HG02973 (cell line): Measurements from ENCODE around the gene NUDCD3.

Source experiments
- ATAC-seq: cut with Tn5 transposase; IDR thresholded peaks from one replicate; pipeline ENCODE4 v1.9.1; 2021; ENCODE audit warnings: moderate library complexity; ENCODE audit not compliant: unreplicated experiment

NUDCD3 gene

GRCh38 chr7:44373418-44373740 is 117.1 kb downstream of the NUDCD3 start:
- no peak for ATAC-seq

DNA sequence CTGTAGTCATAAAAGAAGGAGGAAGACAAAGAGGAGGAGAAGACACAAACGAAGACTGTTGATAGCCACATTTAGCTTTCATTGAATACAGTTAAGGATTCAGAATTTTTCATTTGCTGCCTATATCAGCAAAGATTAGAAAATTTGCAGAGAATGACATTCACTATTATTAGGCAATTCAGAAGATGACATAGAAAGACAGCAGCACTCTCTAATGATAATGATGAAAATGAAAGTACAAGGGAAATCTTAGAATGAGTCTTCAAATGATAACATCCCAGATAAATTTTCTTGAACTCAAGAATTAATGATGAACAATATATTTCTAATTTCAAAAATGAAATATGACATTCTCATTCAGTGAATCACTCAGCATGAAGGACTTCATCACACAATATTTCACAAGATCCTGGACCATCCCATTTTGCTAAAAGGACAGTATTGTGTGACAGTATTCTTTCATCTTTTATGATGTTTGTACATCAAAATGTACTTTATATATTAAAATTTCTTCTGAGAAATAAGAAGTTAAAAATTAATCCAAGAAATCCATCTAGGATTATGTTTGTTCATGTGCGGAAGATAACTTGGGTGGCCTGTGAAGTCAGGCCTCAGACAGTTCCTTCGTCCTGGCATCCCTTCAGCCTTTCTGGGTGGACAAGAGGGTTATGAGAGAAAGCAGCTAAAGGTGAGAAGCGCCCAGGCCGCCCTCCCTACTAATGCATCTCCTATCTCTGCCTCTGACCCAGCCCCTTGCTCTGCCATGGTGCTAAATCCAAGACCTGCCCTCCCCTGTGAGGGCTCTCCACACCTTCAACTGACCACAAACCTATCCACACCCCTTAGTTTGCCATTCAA is 117.7 kb downstream of the NUDCD3 start:
- ATAC-seq, result no peak

DNA sequence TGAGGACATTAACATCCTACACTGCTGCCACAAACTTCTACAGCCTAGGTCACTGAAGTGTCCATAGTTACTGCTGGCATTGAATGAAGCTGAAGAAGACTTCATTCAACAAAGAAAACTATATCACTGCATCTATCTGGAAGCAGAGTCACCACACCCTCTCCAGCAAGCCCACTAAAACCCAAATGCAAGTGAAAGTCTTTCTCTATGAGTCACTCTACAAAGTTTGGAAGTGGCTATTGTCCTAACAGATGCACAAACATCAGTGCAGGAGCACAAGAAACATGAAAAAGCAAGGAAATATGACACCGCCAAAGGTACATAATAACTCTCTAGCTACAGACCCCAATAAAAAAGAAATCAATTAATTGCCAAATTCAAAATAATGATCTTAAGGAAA is 121.6 kb downstream of the NUDCD3 start:
- ATAC-seq, result no peak

DNA sequence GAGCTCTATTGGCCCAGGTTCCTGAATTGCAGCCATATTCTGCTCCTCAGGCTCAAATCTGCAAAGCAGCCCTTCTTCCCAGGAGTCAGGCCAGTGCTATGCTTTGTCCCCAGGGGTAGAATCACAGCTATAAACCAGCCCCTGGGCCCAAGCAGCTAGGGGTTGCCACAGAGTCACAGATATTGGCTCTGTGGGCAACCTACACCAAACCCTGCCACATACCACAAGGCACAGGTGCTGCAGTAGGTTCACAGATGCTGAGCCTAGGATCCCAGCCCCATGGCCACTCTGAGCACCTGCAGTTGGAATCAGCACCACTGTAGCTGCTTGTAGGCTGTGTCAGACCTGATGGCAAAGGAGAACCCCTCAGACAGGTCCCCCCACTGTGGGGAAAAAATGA is 122.0 kb downstream of the NUDCD3 start:
- no peak for ATAC-seq

DNA sequence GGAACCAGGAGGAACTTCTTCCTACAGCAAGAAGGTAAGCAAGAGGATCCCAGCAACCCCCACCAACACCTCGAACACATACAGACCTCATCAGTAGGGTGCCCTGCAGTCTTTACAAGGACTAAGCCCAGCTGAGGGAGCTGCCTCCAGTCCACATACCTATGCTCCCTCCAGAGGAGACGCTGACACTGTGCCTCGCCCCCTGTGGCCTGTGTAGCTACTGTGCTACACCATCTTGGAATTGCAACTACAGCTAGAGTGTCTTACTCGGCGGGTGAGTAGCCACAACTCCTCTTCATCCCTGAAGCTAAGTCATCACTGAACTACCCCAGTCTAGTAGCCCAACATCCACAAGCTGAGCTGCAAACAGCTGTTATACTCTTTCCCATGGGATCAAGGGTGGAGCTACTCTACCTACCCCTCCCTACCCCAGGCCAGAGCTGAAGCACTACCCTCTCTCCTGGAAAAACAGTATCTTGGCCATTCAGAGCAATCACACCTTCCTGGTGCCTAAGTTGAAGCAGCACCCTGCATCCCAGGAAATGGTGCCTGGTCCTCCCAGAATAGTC is 122.9 kb downstream of the NUDCD3 start:
- ATAC-seq, result no peak

DNA sequence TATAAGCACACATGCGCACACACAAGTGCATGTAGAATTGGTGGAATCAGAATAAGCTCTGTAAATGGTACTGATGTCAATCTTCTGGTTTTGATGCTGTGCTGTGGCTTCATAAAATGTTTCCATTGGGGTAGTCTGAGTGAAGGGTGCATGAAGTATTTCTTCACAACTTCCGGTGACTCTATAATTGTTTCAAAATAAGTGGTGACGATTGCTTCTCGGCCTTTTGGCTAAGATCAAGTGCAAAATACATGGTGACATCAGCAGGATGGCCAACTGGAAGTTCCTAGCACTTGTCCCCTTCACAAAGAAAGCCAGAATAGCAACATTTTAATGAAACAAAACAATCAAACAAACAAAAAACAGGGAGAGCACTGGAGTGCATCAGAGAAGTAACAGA is 123.5 kb downstream of the NUDCD3 start:
- ATAC-seq, result no peak

DNA sequence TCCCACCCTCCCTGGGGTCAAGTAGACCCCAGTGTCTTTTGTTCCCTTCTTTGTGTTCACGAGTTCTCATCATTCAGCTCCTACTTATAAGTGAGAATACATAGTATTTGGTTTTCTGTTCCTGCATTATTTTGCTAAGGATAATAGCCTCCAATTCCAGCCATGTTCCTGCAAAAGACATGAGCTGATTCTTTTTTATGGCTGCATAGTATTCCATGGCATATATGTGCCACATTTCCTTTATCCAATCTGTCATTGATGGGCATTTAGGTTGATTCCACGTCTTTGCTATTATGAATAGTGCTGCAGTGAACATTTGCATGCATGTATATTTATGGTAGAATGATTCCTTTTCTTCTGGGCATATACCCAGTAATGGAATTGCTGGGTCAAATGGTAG is 136.8 kb downstream of the NUDCD3 start:
- ATAC-seq, result no peak

- ATAC-seq, result no peak
Observed at GRCh38 chr7:44348851-44349781, 141.3 kb downstream of the NUDCD3 start.

- ATAC-seq, result no peak
Observed at GRCh38 chr7:44348300-44348699, 142.2 kb downstream of the NUDCD3 start.

DNA sequence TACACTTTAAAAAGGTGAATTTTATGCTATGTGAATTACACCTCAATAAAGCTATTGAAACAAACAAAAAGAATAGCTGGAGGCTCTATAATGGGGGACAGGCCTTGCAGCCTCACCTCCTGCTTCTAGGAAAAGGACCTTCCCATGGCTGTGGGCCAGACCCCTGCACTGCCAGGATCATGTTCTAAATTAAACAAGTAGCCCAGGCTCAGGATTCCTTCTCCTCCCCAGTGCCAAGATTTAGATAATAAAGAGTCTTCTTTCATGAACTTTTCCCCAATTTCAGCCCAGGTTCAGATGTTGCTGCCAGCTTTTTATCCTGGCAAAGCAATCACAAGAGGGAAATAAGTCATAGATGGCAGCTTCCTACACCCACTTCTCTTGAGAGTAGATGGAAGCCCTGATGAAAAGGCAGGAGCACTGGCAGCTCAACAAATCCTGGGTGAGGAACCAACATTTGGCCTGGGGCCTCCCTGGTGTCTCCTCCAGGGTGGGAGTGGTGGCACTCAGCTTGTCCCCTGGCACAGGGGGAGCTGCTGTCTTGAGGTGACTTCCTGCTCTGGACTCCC is 142.8 kb downstream of the NUDCD3 start:
- ATAC-seq, result no peak

DNA sequence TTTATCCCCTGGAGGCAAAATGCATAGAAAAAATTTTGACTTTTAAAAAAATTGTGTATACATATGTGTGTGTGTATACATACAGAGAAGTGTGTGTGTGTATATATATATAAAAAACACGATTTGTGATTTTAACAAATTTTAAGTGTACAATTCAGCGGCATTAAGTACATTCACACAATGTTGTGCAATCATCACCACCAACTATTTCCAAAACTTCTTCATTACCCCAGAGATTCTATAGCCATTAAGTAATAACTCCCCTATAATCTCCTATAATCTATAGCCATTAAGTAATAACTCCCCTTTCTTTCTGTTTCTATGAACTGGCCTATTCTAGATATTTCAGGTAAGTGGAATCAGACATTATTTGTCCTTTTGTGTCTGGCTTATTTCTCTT is 144.4 kb downstream of the NUDCD3 start:
- ATAC-seq, result no peak

- ATAC-seq, result no peak
Observed at GRCh38 chr7:44341401-44341800, 149.1 kb downstream of the NUDCD3 start.

DNA sequence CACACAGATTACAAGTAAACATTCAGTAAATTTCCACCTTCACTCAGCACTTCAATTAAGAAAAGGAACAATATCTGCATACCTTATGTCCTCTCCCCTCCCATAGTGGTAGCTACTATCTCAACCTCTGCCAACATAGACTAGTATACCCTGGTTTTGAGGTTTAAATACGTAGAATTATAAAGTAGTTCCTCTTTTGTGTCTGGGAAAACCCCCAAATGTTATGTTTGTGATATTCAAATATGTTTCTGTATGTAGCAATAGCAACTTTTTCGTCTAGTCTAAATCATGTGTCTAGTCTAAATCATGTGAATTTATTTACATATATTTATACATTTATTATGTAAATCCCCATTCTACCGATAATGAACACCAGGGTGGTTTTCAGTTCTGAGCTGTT is 151.9 kb downstream of the NUDCD3 start:
- ATAC-seq, result peak; percentile 60

- no peak for ATAC-seq
Observed at GRCh38 chr7:44336491-44336890, 154.0 kb downstream of the NUDCD3 start.

- no peak for ATAC-seq
Observed at GRCh38 chr7:44335184-44335583, 155.3 kb downstream of the NUDCD3 start.

- ATAC-seq, result no peak
Observed at GRCh38 chr7:44334734-44335097, 155.7 kb downstream of the NUDCD3 start.

DNA sequence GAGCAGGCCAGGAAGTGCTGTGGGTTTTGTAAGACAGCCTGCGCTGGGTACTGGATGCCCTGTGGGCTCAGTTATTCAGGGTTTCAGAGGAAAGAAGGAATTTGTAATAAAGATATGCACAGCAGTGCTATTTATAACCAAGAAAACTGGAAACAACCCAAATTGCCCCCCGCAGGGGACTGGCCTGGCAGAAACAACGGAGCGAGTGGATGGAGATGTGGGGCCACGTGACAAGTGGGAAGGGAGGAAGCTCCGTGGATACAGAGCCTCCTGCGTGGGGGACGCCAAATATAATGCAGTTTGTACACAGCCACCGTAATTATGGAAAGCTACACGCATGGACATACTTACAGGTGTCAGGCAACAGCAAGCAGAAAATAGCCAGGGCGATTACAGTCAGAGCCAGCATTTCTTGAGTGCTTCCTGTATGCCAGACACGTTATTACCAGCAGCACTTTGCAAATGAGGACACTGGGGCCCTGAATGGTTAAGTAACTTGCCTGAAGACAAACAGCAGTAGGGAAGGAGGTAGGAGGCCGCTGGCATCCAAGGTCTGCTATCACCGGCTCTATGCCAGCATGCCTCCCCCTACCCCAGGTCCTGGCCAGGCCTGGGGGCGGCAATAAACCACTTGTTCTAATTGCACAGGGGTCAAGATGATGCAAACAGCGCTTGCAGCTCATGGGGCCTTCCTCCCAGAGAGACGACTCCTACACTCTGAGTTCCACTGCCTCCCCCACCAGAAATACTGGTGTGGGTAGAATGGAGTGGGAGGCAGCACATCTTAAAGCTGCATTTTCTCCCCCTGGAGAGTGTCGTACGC is 156.3 kb downstream of the NUDCD3 start:
- ATAC-seq, result no peak

DNA sequence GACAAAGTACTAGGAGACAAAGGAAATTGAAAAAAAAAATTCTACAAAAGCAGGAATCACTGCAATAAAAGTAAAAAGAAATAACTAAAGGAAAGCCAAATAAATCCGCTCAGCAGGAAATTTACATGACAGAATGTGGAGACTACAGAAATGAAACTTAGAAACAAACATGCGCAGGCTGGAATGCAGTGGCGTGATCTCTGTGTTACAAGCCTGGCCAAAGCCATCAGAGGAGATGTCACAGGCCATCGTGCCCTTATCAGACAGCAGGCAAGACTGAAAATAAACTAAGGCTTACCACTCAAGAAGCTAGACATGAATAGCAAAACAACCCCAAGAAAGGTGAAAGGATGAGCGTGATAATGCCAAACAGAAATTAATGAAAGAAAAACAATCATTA is 158.8 kb downstream of the NUDCD3 start:
- ATAC-seq, result no peak

- no peak for ATAC-seq
Observed at GRCh38 chr7:44330331-44330730, 160.1 kb downstream of the NUDCD3 start.

DNA sequence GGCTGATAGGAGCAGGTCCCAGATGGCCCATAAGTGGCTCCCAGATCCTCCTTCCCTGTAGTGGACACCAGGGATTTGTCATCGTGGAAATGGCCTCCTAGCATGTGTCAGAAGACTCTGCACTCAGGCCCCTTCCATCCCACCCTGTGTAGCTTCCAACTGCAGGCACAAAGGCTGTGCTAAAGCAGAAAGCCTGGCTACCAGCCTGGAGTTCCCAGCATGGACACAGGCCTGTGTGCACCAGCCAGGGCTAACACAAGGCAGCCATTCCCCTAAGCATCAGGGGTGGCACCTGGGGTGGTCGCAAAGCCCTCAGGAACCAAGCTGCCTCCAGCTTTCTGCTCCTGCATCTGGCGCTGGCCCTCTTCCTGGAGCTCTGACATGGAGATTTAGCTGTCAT is 160.6 kb downstream of the NUDCD3 start:
- no peak for ATAC-seq
